ENCODE data around the gene LCN10.
"Not testable (repeated sequence)": the region's sequence is repeated elsewhere in the genome, so short reads cannot be mapped to it uniquely, and the experiment has no call there.

Gene LCN10

GRCh38 chr9:136786451-136786850 lies 43.7 kb upstream of the LCN10 start:
- no peak overlapping the region for H3K27ac ChIP-seq
- TF ChIP-seq CTCF (IDR thresholded peaks at IDR 0.05), result no peak
- no peak for DNase-seq (ENCODE audit: low spot score)
- H3K4me3 ChIP-seq, result no peak overlapping the region

GRCh38 chr9:136785565-136786355 lies 43.0 kb upstream of the LCN10 start:
- H3K4me3 ChIP-seq; H3K27ac ChIP-seq; DNase-seq (ENCODE audit: low spot score): not testable (repeated sequence)

GRCh38 chr9:136784997-136785361 lies 42.2 kb upstream of the LCN10 start:
- no peak for TF ChIP-seq CTCF (IDR thresholded peaks at IDR 0.05)
- Histone ChIP-seq H3K4me3 (no peak overlapping the region), H3K27ac (no peak overlapping the region)
- no peak for DNase-seq (ENCODE audit: low spot score)

GRCh38 chr9:136784249-136784996 lies 41.7 kb upstream of the LCN10 start:
- Histone ChIP-seq H3K4me3 (no peak overlapping the region), H3K27ac (no peak overlapping the region)
- no peak for DNase-seq (ENCODE audit: low spot score)
- no peak for TF ChIP-seq CTCF (IDR thresholded peaks at IDR 0.05)

GRCh38 chr9:136782452-136782851 lies 39.7 kb upstream of the LCN10 start:
- no peak for DNase-seq (ENCODE audit: low spot score)
- H3K27ac ChIP-seq, result no peak overlapping the region
- TF ChIP-seq CTCF (IDR thresholded peaks at IDR 0.05), result no peak

GRCh38 chr9:136779808-136780207 lies 37.1 kb upstream of the LCN10 start:
- H3K4me3 ChIP-seq, result no peak overlapping the region
- DNase-seq (ENCODE audit: low spot score), result no peak
- no peak overlapping the region for H3K27ac ChIP-seq
- TF ChIP-seq CTCF (IDR thresholded peaks at IDR 0.05), result no peak

More at GRCh38 chr9:136782452-136782851, 39.7 kb upstream of the LCN10 start:
- no peak overlapping the region for H3K4me3 ChIP-seq

- Histone ChIP-seq H3K27ac (no peak overlapping the region), H3K4me3 (no peak overlapping the region)
- TF ChIP-seq CTCF (IDR thresholded peaks at IDR 0.05), result no peak
- no peak for DNase-seq (ENCODE audit: low spot score)
Measured at GRCh38 chr9:136777359-136777758, 34.6 kb upstream of the LCN10 start.

Data from coronary artery (tissue), 2 donors.